Left ventricle myocardium superior (tissue), 1 donor: ENCODE data around the gene IL17B. TPM values are rescaled to one million over a fixed set of nuclear protein-coding genes. Genes with fewer than 3 reads are reported as not detected.
"Not testable (repeated sequence)": the region's sequence is repeated elsewhere in the genome, so short reads cannot be mapped to it uniquely, and the experiment has no call there.

Experiments
- ATAC-seq: fragments of 200-7000 bp; cut with Tn5 transposase; one replicate; pipeline ENCODE4 v1.9.1; 2020; ENCODE audit warnings: mild to moderate bottlenecking, moderate library complexity
- DNase-seq: peaks from one replicate; pipeline ENCODE4 v3.0.0-alpha.2; 2020
- intact Hi-C: fragments of 100-400 bp; cut with micrococcal nuclease; formaldehyde crosslinking; loops from one replicate; pipeline ENCODE4 v1.11.0; 2022
- total RNA-seq: library from RNA; stranded (reverse); fragmentation: NEBNext Ultra II Directional; extraction: Animal tissue kit (Norgen Biotek cat#: 25700); gene quantifications from one replicate; pipeline ENCODE4 v1.2.1, GENCODE V29; 2021
- donor health status: DM: no; HTN: yes; CAD: no; lungs with severe emphysema.

The IL17B gene
- total RNA-seq, 1 donor from 2014 or later = not detected

DNA sequence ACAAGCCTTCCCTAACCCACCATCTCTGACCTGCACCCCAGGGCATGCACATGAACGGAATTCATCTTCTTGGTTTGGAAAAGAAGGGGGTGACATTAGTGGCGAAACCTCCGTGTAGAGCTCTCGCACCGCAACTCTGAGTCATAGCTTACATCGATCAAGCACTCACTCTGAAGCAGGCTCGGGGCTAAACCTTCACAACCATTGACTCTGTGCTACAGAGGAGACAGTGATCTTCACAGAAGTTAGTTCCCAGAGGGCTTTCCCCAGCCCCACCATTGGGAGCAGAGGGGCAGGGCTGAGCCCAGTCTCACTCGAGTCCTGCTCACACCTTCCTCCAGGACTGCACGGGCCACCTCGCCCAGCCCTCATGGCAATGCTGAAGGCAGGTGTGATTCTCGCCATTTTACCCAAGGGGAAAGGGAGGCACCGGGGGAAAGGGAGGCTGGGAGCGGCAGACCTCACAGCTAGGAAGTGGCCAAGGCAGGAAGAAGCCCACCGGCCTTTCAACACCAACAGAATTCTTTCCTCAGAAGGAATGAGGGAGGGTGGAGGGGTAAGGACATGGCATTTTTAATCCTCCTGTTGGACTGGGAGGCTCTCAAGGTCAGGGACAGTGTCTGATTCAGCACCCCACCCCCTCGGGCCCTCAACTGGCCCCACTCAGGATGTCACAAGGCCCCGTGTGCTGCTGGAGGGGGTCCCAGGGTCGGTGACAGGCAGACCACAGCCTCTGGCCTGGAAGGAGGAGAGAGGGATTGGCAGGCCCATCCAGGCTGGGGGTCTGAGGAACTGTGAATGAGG is 25.9 kb upstream of the IL17B start:
- ATAC-seq (no peak), DNase-seq (no peak)
- intact Hi-C loops = no loop called here

DNA sequence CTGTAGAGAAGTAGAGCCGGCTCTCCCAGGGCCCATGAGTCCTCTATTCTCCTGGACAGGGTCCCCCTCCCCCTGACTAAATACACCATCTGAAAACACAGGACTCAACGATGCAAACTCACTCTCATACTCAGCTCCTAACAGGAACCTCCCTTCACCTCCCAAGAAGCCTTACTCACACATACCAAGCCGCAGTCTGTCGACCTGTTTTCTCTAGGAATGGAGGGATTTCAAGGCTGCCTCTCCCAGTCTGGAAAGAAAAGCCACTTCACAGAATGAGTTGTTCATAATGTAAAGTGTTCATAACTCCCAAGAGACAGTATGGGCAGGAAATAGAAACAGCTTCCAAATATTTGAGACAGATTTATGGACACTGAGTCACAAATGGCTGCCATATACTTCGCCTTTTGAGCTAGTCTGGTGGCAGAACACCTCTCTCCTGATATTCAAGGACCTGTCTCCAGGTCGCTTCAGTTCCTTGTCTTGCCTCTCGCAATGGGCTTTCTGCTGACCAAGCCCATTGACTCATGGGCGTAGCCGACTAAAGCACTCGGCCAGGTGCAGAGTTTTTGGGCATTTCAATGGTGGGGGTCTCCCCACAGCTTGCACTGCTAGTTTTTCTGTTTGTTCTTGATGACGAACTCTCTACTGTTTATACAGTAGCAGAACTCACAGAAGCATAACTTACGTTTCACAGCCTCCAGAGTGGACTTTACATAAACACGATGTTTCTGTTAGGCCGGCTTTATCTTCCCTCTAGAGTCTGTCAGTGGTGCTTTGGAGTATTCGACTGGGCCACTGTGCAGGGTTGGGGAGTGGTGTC is 25.0 kb upstream of the IL17B start:
- ATAC-seq = no peak
- intact Hi-C loops = no loop called here

DNA sequence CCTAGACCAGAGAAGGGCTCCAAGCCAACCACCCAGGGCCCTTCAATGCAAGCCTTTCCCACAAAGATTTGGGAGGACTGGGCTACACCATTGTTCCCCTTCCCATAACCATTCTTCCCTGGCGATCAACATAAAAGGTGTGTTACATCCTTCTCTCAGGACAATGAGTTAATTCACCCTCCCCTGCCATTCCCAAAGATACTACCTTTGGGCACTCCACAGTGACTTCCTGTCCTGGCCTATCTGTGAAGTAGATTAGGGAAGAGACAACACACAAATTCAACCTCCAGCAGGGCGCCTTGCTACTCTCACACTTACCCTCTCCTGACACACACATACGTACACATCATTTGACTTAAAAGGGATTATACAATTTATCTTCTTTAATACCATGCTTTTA is 23.2 kb upstream of the IL17B start:
- DNase-seq = no peak
- intact Hi-C loops = no loop called here
- ATAC-seq = no peak

More for the DNA sequence above, 25.0 kb upstream of the IL17B start:
- DNase-seq = no peak

DNA sequence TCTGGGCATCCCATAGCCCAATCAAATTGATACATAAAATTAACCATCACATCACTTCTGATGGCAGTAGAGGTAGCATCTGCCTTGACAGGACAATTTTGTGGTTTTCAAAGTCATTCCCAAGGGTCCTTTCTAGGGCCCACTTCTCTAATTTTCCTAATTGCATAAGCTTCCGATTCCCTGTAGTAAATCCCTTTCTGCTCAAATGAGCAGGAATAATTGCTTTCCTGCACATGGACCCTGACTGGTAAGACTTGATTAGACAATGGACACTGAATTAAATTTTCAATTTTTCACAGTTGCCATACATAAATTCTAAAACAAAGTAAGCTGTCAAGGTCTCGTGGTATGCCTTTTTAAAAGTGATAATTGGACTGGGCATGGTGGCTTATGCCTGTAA is 22.0 kb upstream of the IL17B start:
- no peak for DNase-seq
- intact Hi-C loops = no loop called here
- no peak for ATAC-seq

DNA sequence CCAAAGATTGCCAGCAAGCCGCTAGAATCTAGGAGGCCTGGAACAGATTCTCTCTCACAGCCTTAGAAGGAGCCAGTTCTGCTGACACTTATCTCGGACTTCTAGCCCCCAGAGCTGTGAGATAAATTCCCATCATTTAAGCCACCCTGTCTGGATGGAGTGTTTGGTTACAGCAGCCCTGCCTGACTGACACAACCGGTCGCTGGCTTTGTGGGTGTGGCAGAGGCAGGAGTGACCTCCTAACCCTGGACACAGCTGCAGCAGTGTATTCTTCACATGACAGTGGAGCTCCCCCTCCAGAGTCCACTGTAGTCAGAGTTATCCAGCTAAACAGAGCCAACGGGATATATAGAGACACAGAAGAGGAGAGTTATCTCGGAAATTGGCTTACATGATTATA is 21.2 kb upstream of the IL17B start:
- DNase-seq (peak; percentile 34), ATAC-seq (peak; percentile 59)
- intact Hi-C loops = no loop called here

DNA sequence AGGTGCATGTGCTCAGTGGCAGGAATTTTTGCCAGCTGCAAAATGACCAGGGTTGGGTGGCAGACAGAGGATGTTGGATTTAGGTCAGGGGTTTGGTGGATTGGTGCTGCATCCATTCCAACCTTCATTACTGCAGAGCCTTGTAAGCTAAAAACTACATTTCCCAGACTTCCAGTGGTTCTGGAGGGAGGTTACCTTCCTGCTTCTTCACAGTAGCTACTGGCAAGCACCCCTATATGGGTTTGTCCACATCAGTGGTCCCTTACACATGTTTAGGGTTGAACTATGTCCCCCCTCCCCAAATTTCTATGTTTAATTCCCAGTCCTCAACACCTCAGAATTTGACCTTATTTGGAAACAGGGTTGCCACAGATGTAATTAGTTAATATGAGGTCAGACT is 20.7 kb upstream of the IL17B start:
- peak; percentile 33 for ATAC-seq
- intact Hi-C loops = no loop called here

DNA sequence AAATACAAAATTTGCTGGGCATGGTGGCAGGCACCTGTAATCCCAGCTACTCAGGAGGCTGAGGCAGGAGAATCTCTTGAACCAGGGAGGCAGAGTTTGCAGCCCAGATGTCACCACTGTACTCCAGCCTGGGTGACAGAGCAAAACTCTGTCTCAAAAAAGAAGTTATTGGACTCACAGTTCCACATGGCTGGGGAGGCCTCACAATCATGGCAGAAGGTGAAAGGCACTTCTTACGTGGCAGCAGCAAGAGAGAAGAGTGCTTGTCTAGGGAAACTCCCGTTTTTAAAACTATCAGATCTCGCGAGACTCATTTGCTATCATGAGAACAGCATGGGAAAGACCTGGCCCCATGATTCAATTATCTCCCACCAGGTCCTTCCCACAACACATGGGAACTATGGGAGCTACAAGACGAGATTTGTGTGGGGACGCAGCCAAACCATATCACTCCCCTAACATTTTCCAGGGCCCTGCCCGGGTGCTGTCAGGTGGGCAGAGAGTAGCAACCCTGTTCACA is 19.7 kb upstream of the IL17B start:
- intact Hi-C loops, ATAC-seq: not testable (repeated sequence)
- DNase-seq = peak; percentile 1

More for the DNA sequence above, 20.7 kb upstream of the IL17B start:
- no peak for DNase-seq

DNA sequence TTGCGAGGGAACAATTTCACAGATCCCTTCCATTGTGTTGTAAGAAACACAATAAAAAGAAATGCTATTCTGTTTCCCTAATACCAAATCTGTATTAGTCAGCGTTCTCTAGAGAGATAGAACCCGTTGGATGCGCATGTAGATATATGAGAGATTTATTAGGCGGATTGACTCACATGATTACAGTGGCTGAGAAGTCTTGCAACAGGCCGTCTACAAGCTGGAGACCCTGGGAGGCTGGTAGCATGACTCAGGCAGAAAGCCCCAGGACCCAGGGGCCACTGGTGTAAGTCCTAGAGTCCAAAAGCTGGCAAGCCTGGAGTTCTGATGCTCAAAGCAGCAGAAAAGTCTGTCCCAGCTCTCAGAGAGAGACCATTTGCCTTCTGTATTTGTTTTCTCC is 18.4 kb upstream of the IL17B start:
- ATAC-seq (no peak), DNase-seq (no peak)
- intact Hi-C loops = no loop called here

DNA sequence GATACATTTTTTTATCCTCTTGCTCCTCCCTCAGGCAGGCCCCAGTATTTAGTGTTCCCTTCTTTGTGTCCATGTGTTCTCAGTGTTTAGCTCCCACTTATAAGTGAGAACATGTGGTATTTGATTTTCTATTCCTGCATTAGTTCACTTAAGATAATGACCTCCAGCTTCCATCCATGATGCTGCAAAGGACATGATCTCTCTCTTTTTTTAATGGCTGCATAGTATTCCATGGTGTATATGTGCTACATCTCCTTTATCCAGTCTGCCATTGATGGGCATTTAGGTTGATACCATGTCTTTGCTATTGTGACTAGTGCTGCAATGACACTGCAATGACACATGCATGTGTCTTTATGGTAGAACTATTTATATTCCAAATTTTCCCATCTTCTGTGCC is 15.9 kb upstream of the IL17B start:
- ATAC-seq, intact Hi-C loops, DNase-seq: not testable (repeated sequence)

DNA sequence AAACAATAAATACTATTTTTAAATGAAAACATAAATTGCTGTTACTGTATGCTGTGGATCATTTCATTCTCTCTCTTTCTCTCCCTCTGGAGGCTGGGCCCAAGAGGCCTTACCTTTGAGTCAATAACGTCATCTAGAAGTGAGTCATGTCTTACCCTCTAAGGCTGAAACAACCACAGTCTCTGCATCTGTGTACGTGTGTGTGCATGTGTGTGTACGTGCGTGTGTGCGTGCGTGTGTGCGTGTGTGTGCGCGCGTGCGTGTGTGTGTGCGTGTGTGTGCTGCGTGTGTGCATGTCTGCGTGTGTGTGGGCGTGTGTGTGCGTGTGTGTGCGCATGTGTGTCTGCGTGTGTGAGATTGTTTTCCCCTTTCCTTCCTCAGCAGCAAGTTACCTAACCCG is 13.6 kb upstream of the IL17B start:
- no peak for DNase-seq
- intact Hi-C loops = no loop called here
- ATAC-seq = no peak

DNA sequence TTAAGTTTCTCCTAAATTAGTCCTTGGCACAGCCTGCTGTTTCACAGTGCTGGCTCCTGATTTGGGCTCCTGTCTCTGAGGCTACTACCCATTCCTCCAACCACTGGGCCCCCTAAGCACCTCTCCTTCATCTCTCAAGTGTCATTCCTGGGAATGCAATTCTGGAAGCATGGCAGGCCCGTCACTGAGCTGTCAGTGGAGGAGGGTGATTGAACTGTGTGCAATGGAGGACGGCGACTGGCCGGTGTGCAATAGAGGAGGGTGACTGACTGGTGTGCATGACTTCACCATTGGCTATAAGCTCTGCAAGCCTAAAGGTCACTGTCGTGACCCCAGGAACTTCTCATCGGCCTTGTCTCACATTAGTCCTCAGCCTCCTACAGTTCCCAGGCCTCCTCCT is 12.4 kb upstream of the IL17B start:
- DNase-seq (no peak), ATAC-seq (no peak)
- intact Hi-C loops = no loop called here

DNA sequence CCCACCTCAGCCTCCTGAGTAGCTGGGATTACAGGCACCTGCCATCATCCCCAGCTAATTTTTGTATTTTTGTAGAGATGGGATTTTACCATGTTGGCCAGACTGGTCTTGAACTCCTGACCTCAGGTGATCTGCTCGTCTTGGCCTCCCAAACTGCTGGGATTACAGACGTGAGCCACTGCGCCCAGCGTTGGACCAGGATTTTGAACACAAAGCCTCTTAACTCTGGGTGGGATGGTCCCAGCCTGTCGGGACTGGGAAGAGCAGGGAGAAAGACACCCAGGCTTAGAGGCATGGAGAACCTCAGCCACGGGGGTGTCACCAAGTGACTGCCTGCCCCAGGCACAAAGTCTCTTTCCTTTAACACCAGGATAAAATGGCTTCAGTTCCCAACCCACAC is 12.0 kb upstream of the IL17B start:
- DNase-seq, intact Hi-C loops, ATAC-seq: not testable (repeated sequence)

DNA sequence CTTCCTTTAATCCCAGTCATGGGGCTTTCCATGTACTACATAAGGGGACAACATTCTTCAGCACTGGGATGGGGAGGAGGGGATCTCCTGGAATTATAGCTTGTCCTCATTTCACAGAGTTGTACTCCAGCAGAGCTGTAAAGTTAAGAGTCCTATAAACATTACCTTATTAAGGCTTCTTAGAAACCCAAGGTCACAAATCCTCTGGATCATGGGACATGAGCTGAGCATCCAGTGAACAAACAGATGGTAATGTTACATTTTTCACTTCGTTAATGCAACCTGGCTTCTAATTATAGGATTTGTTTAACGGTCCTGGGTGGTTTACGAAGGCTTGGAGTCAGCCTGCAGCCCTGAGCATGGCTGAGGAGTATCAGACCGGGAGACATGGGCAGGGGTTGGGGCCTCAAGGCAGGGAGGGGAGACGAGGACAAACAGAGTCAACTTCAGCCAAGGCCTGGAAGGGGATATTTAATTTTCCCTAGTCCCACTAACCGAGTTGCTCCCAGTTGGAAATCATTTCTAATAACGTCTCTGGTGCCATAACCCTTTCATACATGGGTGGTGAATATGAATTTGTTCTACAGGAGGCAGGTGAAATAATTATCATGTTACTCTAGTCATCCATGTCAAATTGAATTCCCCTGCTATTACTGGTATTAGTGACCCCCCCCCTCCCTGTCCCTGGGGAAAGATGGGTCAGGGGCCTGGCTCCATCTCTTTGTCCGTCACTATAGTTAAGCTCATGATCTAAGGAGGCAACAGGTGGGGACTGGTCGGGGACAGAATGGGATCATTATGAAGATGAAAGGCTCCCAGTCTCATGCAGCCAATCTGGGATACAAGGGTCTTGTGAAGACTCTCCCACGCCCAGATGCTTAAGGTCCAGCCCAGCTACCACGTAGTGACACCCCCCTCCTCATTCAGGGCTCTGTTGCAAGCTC is 10.7 kb upstream of the IL17B start:
- DNase-seq (no peak), ATAC-seq (no peak)
- intact Hi-C loops = loop anchor here (10.0 kb wide), 1 partner anchor 175 kb away; no protein-coding TSS in a partner anchor

DNA sequence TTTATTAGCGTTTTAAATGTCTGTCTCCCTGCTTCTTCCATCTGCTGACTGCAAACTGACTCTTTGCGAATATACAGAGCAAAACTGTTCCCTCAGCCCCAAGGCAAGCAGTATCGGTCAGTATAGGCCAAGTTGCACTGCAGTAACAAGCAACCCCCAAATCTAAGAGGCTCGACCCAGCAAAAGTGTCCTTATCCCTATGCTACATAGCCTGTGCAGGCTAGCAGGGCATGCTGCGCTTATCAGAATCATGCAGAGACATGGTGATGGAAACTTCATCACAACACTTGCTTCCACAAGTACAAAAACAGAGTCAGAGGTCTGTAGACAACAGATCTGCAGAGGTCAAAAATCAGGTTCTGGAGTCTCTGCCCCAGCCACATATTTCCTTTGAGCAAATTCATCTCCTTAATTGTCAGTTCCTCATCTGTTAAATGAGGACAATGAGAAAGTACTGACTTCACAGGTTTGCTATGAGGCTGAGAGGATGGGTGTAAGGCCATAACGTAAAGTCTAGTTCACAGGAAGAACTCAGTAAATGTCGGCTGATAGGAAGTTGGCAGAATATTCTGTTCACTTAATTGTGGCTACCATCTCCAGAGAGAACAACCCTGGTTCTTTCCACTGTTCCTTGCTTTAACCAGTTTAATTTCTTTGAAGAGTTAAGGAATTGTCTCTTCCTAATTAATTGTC is 9.6 kb upstream of the IL17B start:
- no peak for ATAC-seq
- intact Hi-C loops = loop anchor here (10.0 kb wide), 1 partner anchor 176 kb away; no protein-coding TSS in a partner anchor
- no peak for DNase-seq

DNA sequence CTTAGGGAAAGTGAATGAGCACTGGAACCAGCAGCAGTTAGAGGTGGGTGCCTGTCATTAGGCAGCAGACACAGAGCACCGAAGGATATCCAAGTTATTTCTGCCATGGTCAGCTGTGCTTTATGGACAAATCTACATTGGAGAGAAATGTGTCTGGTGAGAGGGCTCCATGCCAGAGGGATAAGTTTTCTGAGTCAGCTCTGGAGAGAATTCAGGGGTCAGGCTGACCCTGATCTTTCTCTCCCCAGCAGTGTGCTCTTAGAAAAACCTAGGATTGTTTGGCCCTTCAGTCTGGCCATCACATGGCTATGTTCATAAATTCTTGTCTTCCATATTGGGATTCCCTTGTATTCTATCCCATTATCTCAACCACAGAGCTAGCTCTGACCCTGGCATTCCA is 8.9 kb upstream of the IL17B start:
- DNase-seq (no peak), ATAC-seq (peak; percentile 46)
- intact Hi-C loops = loop anchor here (10.0 kb wide), 1 partner anchor 177 kb away; no protein-coding TSS in a partner anchor

DNA sequence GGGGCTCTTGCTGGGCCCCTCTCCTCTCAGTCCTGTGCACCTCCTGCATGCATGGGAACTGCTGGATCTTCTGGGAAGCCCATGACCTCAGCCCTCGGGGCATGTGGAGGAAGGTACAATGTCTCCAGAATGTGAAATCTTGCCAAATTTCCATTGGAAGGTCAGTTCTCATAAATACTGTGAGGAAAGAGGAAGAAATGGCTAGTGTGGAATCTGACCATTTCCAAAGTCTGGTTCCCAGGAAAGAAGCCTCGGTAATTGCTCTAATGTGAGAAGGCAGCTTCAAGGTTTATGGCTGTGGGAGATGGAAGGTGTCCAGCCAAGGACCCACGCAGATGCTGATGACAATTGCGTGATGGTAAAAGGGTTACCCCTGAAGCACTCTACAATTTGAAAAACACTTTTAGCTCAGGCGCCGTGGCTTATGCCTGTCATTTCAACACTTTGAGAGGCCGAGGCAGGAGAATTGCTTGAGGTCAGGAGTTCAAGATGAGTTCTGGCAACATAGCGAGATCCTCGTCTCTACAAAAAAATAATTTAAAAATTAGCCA is 8.1 kb upstream of the IL17B start:
- ATAC-seq (peak; percentile 3), DNase-seq (no peak)
- intact Hi-C loops = loop anchor here (10.0 kb wide), 1 partner anchor 178 kb away; no protein-coding TSS in a partner anchor

DNA sequence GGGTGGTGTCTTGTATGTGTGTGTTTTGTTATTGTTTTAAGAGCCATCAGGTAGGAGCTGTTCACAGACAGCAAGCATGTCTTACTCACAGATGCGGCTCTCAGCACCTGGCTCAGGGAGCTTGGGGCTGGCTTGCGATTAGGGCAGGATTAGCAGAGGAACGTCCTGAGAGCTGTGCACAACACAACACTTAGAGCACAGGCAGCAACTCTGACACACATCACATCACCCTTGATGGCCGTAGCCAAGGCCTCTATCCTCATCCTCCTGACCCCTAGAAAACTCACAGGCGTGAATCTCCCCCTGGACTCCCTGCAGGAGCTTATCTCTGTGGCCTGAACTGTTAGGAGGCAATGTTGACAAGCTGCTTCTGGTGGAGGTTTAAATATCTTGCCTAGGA is 7.1 kb upstream of the IL17B start:
- intact Hi-C loops = loop anchor here (10.0 kb wide), 1 partner anchor 179 kb away; no protein-coding TSS in a partner anchor
- DNase-seq = no peak
- ATAC-seq = peak; percentile 4

DNA sequence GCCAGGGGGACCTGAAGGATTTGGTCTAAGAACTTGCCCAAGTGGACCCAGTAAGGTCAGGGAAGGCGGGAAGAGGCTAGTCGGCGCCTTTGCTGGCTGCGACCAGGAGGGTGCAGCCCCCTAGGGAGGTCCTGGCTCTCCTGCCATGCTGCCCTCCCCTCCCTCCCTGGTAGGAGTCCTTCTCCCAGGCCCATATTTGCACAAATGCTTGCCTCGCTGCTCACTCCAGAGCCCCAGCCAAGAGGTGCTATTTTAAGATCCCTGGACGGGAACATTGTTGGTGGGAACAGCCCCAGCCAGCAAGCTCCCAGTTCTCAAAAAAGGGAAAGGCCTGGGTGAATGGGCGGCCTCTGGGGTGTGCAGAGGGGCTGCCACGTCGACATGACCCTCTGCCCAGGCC is 4.3 kb upstream of the IL17B start:
- peak; percentile 66 for DNase-seq
- intact Hi-C loops = loop anchor here (2.0 to 10.0 kb wide), 2 partner anchors 49 to 181 kb away; no protein-coding TSS in a partner anchor
- peak; percentile 72 for ATAC-seq
